Hematopoietic multipotent progenitor cell treated with erythropoietin and hydrocortisone succinate and interleukin-3 and kit ligand, for 8 days (in vitro differentiated cells): ENCODE results near the gene TPRG1.

Source experiments
- DNase-seq: peaks from one replicate; pipeline ENCODE4 v3.0.0-alpha.2; 2015

Gene TPRG1

GRCh38 chr3:189361103-189361835 is 189.5 kb downstream of the TPRG1 start:
- no peak for DNase-seq

DNA sequence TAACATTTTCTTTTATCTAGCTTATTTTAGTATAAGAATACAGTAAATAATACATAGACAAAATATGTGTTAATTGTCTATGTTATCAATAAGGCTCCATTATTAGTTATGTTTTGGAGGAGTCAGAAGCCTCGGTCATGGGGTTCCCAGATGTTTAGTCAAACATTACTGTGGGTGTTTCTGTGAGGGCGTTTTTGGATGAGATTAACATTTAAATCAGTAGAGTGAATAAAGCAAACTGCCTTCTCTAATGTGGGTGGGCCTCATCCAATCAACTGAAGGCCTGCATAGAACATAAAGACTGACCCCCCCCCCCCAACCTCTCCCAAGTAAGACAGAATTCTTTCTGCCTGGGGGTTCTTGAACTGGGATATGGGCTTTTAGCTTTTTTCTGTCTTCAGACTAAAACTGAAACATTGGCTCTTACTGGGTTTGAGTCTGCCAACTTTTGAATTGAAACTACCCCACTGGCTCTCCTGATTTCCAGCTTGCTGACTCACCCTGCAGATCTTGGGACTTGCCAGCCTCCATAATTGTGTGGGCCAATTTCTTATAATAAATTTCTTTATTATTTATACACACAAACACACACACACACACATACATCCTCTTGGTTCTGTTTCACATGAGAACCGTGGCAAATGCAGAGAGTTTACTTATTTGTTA is 192.0 kb downstream of the TPRG1 start:
- DNase-seq: no peak

GRCh38 chr3:189365609-189366564 is 194.1 kb downstream of the TPRG1 start:
- no peak for DNase-seq

GRCh38 chr3:189368384-189368783 is 196.6 kb downstream of the TPRG1 start:
- no peak for DNase-seq

- DNase-seq: no peak
Observed at GRCh38 chr3:189369636-189370035, 197.9 kb downstream of the TPRG1 start.

DNA sequence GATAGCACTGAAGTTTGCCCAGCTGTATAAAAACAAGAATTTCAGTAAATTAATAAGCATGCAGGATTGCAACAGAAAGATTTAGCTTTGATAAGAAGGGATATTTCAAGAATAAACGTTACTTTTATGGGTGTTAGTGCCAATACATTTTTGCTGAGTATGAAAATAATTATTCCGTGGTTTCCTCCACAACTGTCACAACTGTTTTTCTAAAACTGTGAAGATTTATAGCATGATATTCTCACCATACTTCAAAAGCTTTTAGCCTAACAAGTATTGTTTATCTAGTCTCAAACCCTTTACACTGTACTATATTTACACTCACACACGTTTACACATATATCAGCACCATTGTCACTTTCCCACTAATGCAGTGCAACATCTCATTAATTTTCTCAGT is 200.5 kb downstream of the TPRG1 start:
- DNase-seq: no peak
